ENCODE data around the gene MAP2K1. TPM values are rescaled to one million over a fixed set of nuclear protein-coding genes. Genes with fewer than 3 reads are reported as not detected.

Gene MAP2K1
- total and polyA plus RNA-seq, 11 donors, result 15.8 to 164 (median 39.3) TPM

DNA sequence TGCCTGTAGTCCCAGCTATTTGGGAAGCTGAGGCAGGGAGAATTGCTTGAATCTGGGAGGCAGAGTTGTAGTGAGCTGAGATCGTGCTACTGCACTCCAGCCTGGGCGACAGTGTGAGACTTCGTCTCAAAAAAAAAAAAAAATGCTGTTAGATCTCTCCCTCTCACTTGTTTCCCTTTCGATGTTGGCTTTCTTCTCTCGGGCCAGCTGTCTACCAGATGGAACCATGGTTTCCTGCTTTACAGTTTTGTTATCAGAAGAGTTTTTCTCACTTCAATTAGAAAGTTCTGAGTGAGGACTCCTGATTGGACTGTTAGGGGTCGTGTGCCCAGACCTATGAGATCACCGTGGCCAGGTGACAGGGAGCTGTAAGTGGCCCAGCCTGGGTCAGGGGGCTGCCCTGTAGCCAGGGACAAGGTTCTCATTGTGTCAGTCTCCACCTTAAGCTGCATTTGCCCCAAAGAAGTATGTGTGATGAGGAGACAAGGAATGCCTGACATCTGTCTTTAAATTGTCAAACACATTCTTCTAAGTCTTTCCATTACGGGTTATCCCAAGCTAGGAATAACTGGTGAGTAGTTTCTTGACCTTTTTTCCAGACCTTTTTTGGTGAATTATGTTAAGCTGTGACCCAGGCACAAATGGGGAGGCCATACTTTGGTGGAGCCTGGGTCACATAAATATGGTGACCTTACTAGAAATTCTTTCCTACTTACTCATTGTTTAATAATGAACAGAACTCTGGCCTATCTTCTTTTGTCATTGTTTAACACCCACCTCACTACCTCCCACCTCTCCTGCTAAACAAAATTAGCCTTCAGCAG, 85.7 kb downstream of the MAP2K1 start:
- no peaks in the 10 kb centered on the region for H3K27me3 ChIP-seq
- no peak overlapping the region for H3K4me3 ChIP-seq
- DNase-seq, result peak in 1 of 5 donors; percentile 34
- H3K36me3 ChIP-seq, result peaks cover 0 to 14% (median 0%) of the 10 kb centered on the region in 9 donors
- WGBS, 4 donors, result 56 to 67% (median 63%) methylated on average over 8 of the region's 8 CpGs
- H3K27ac ChIP-seq, result peak overlapping the region in 7 of 12 donors; percentile 26 to 69 (median 43)
- peaks cover 0 to 26% (median 11%) of the 10 kb centered on the region in 12 donors for H3K4me1 ChIP-seq
- no peaks in the 10 kb centered on the region for H3K9me3 ChIP-seq
- peak in 3 of 4 donors; percentile 45 to 73 (median 70) for ATAC-seq
- TF ChIP-seq POLR2A (IDR thresholded peaks at IDR 0.05), result no peak
- TF ChIP-seq, protein P1, sequence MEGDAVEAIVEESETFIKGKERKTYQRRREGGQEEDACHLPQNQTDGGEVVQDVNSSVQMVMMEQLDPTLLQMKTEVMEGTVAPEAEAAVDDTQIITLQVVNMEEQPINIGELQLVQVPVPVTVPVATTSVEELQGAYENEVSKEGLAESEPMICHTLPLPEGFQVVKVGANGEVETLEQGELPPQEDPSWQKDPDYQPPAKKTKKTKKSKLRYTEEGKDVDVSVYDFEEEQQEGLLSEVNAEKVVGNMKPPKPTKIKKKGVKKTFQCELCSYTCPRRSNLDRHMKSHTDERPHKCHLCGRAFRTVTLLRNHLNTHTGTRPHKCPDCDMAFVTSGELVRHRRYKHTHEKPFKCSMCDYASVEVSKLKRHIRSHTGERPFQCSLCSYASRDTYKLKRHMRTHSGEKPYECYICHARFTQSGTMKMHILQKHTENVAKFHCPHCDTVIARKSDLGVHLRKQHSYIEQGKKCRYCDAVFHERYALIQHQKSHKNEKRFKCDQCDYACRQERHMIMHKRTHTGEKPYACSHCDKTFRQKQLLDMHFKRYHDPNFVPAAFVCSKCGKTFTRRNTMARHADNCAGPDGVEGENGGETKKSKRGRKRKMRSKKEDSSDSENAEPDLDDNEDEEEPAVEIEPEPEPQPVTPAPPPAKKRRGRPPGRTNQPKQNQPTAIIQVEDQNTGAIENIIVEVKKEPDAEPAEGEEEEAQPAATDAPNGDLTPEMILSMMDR (IDR thresholded peaks at IDR 0.05), result no peak
- intact Hi-C loops (cut with DNase I), result no loop called here

DNA sequence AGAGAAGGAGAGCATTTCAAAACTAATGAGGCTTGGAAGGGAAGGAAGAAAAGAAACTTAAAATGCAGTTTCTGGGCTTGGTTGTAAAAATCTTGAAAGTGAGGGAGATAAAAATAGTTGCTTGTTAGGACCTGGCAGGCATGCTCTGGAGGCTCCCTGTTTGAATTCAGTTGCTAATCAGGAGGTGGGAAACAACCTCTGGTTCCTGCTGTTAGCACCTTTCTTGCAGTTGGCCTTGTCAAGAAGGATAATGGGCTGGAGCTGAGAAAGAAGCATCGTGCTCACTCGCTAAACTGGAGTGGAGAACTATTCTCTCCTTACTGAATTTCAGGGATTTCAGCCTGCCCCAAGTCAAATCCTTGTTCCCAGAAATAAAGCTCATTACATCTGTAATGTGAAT, 87.4 kb downstream of the MAP2K1 start:
- no peak overlapping the region for H3K27ac ChIP-seq
- WGBS, 4 donors, result 32 to 60% (median 49%) methylated on average over 2 of the region's 2 CpGs
- no peaks in the 10 kb centered on the region for H3K27me3 ChIP-seq
- intact Hi-C loops (cut with DNase I), result no loop called here
- no peak for DNase-seq
- no peak for TF ChIP-seq POLR2A (IDR thresholded peaks at IDR 0.05)
- TF ChIP-seq, protein P1 (IDR thresholded peaks at IDR 0.05), result no peak
- ATAC-seq, result no peak
- no peak overlapping the region for H3K4me3 ChIP-seq
- H3K9me3 ChIP-seq, result no peaks in the 10 kb centered on the region
- H3K36me3 ChIP-seq, result peaks cover 0 to 5% (median 0%) of the 10 kb centered on the region in 9 donors
- peaks cover 0 to 26% (median 11%) of the 10 kb centered on the region in 12 donors for H3K4me1 ChIP-seq

DNA sequence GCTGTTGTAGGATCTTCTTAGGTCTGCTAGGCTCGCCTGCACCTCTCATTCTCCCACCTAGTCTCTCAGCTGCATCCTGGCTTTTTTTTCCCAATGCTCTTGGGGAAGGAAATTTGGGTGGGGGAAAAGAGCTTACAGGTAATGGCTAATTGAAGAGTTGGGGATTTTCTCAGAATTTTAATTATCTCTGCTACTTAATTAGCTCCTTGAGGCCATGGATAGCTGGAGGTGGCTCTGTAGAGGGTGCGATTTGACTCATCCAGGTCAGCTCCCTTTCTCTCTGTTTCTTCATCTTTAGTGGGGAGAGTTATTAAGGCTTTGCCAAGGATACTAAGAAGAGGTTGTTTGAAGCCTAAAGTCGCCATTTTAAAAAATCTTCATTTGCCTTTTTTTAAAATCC, 88.3 kb downstream of the MAP2K1 start:
- Histone ChIP-seq H3K27ac (no peak overlapping the region), H3K4me1 (peaks cover 0 to 26% (median 11%) of the 10 kb centered on the region in 12 donors), H3K27me3 (no peaks in the 10 kb centered on the region), H3K9me3 (no peaks in the 10 kb centered on the region), H3K4me3 (no peak overlapping the region), H3K36me3 (peaks cover 0 to 5% (median 0%) of the 10 kb centered on the region in 9 donors)
- WGBS, 4 donors, result 97 to 99% (median 98%) methylated on average over 3 of the region's 3 CpGs
- TF ChIP-seq, protein P1 (IDR thresholded peaks at IDR 0.05), result no peak
- TF ChIP-seq POLR2A (IDR thresholded peaks at IDR 0.05), result no peak
- no peak for DNase-seq
- no peak for ATAC-seq
- intact Hi-C loops (cut with DNase I), result no loop called here

DNA sequence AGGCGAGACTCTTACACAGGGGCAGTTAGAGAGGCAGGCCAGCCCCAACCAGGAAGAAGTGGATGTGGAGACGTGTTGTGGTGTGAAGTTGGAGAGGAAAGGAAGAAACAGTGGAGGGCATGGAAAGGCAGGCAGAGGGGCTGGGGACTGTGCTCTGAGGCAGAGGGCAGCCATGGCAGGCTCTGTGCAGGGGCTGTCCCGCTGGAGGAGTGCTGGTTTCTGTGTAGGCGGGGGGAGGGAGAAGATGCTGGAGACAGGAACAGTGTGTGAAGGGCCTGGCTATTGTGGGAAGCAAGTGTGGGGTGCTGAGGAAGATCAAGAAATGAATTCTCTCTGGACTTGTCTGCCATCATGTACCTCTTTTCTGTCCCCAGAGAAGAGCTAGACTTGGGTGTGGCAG, 89.8 kb downstream of the MAP2K1 start:
- Histone ChIP-seq H3K4me1 (peaks cover 0 to 26% (median 11%) of the 10 kb centered on the region in 12 donors), H3K4me3 (no peak overlapping the region), H3K27me3 (no peaks in the 10 kb centered on the region), H3K9me3 (no peaks in the 10 kb centered on the region), H3K27ac (no peak overlapping the region), H3K36me3 (peaks cover 0 to 9% (median 1%) of the 10 kb centered on the region in 9 donors)
- DNase-seq (no peak), ATAC-seq (no peak)
- 84 to 91% (median 85%) methylated on average over 4 of the region's 4 CpGs for WGBS, 4 donors
- TF ChIP-seq, protein P1 (IDR thresholded peaks at IDR 0.05), result no peak
- TF ChIP-seq POLR2A (IDR thresholded peaks at IDR 0.05), result no peak
- intact Hi-C loops (cut with DNase I), result no loop called here
